Ovary (tissue), 9 donors: Measurements from ENCODE around the gene TXNRD3. TPM values are rescaled to one million over a fixed set of nuclear protein-coding genes. Genes with fewer than 3 reads are reported as not detected.

ENCODE experiments used
- DNase-seq, 5 donors: peaks; one replicate each; pipeline ENCODE4 v3.0.0-alpha.2; 2019 to 2020
- H3K27ac ChIP-seq, 2 donors: fragments of 200-600 bp; one replicate each; pipeline versions ENCODE4 v1.5.1 to v1.8.0; 2019 to 2022
- H3K27me3 ChIP-seq: fragments of 200-600 bp; one replicate; pipeline ENCODE4 v1.8.0; 2022
- H3K36me3 ChIP-seq: fragments of 200-600 bp; sonication (generic); one replicate; pipeline ENCODE4 v1.5.1; 2019
- H3K4me1 ChIP-seq: one replicate; pipeline ENCODE4 v1.8.1; 2013; ENCODE audit warnings: mild to moderate bottlenecking, moderate library complexity; ENCODE audit not compliant: insufficient read depth
- H3K4me3 ChIP-seq: fragments of 200-600 bp; sonication (generic); one replicate; pipeline ENCODE4 v1.5.1; 2017
- H3K9me3 ChIP-seq, 2 donors: fragments of 200-600 bp in 1 of 2; sonication (generic) in 1 of 2; one replicate each; pipeline versions ENCODE4 v1.5.1 to v1.8.1; 2013 to 2019; ENCODE audit warnings: mild to moderate bottlenecking in 1 of 2, moderate library complexity in 1 of 2
- CTCF ChIP-seq, 3 donors: fragments of 450-650 bp in 2 of 3; fragments of 200-600 bp in 1 of 3; IDR thresholded peaks; one replicate each; pipeline versions ENCODE4 v1.5.1 to v1.8.0; 2016 to 2022; ENCODE audit warnings: antibody characterized with exemption in 3 of 3, mild to moderate bottlenecking in 1 of 3
- EP300 ChIP-seq: sonication (generic); formaldehyde crosslinking; IDR thresholded peaks from one replicate; pipeline ENCODE4 v1.6.1; 2017; ENCODE audit warnings: antibody characterized with exemption
- POLR2A ChIP-seq: fragments of 450-650 bp; IDR thresholded peaks from one replicate; pipeline ENCODE4 v1.6.1; 2017; ENCODE audit warnings: antibody characterized with exemption, mild to moderate bottlenecking, moderate library complexity
- WGBS, 3 donors: extraction: QIAGEN DNeasy Blood & Tissue Kit in 1 of 3; methylation state at CpG; one replicate each; pipeline versions ENCODE4 v1.1.5 to v1.1.7; 2013 to 2017; 5-methylcytosine and 5-hydroxymethylcytosine counted together
- intact Hi-C, 4 donors: fragments of 100-400 bp; cut with DNase I; formaldehyde crosslinking; loops; one replicate each; pipeline versions ENCODE4 v1.11.0 to v1.15.1; 2022 to 2023
- polyA plus RNA-seq, 2 donors: library from polyadenylated mRNA; stranded (reverse); fragments of 200-250 nt in 1 of 2; fragments of 350-450 nt in 1 of 2; fragmentation: Illumina TruSeq in 1 of 2; extraction: RNeasy Lipid Tissue Mini Kit (QIAGEN cat#74804) in 1 of 2; gene quantifications; one replicate each; pipeline ENCODE4 v1.2.3, GENCODE V29; 2013 to 2014
- total RNA-seq, 7 donors: library from RNA; depleted of rRNA in 2 of 7; stranded (reverse); fragments of >200 nt in 2 of 7; fragmentation: NEBNext Ultra II Directional in 3 of 7; extraction: Animal tissue kit (Norgen Biotek cat#: 25700) in 3 of 7; gene quantifications; one replicate each; pipeline versions ENCODE4 v1.1.0 to v1.2.4, GENCODE V29; 2016 to 2023
- donor health status: DM: no; HTN: no; CAD: no; lungs with moderate emphysema.
- donor health status: DM: no; HTN: no; CAD: no.
- donor health status: Bipolar disorder and iron deficiency.
- donor health status: DM: yes; HTN: yes; CAD: no.
- donor health status: DM: no; HTN: no; CAD: no.
- donor health status: DM: yes; HTN: yes; CAD: no.

TXNRD3 gene
- total and polyA plus RNA-seq, 9 donors = 10.1 to 25.3 (median 19.6) TPM

GRCh38 chr3:126693921-126694320, 39.0 kb upstream of the TXNRD3 start:
- Histone ChIP-seq H3K27me3 (no peaks in the 10 kb centered on the region), H3K36me3 (no peaks in the 10 kb centered on the region), H3K4me1 (peaks cover 15% of the 10 kb centered on the region), H3K9me3 (no peaks in the 10 kb centered on the region), H3K4me3 (no peak overlapping the region), H3K27ac (no peak overlapping the region)
- no peak for TF ChIP-seq EP300
- TF ChIP-seq CTCF (IDR thresholded peaks at IDR 0.05) = no peak
- TF ChIP-seq POLR2A = no peak
- intact Hi-C loops = no loop called here
- WGBS, 3 donors = 1 to 30% (median 3%) methylated on average over 3 of the region's 3 CpGs
- no peak for DNase-seq

- WGBS, 3 donors = 42 to 56% (median 50%) methylated on average over 5 of the region's 5 CpGs
- Histone ChIP-seq H3K27me3 (no peaks in the 10 kb centered on the region), H3K4me1 (peaks cover 15% of the 10 kb centered on the region), H3K4me3 (no peak overlapping the region), H3K36me3 (no peaks in the 10 kb centered on the region), H3K27ac (no peak overlapping the region), H3K9me3 (no peaks in the 10 kb centered on the region)
- no peak for DNase-seq
- intact Hi-C loops = no loop called here
- TF ChIP-seq POLR2A = no peak
- TF ChIP-seq CTCF (IDR thresholded peaks at IDR 0.05) = no peak
- no peak for TF ChIP-seq EP300
Measured at GRCh38 chr3:126692858-126693257, 37.9 kb upstream of the TXNRD3 start.

- no peak overlapping the region for H3K27ac ChIP-seq
- no peaks in the 10 kb centered on the region for H3K9me3 ChIP-seq
- WGBS, 3 donors = 86 to 92% (median 90%) methylated on average over 4 of the region's 4 CpGs
- TF ChIP-seq CTCF (IDR thresholded peaks at IDR 0.05) = no peak
- TF ChIP-seq EP300 = no peak
- DNase-seq = no peak
- intact Hi-C loops = no loop called here
- no peaks in the 10 kb centered on the region for H3K27me3 ChIP-seq
- H3K36me3 ChIP-seq = no peaks in the 10 kb centered on the region
- no peak overlapping the region for H3K4me3 ChIP-seq
- H3K4me1 ChIP-seq = peaks cover 14% of the 10 kb centered on the region
Measured at GRCh38 chr3:126691765-126692164, 36.8 kb upstream of the TXNRD3 start.

GRCh38 chr3:126685493-126685892, 30.6 kb upstream of the TXNRD3 start:
- Histone ChIP-seq H3K9me3 (no peaks in the 10 kb centered on the region), H3K4me1 (no peaks in the 10 kb centered on the region), H3K27ac (no peak overlapping the region), H3K36me3 (no peaks in the 10 kb centered on the region), H3K27me3 (no peaks in the 10 kb centered on the region), H3K4me3 (no peak overlapping the region)
- intact Hi-C loops = loop anchor here in 1 of 4 donors (10.0 kb wide), 2 partner anchors 59 to 859 kb away; no protein-coding TSS in a partner anchor
- TF ChIP-seq CTCF (IDR thresholded peaks at IDR 0.05) = no peak
- TF ChIP-seq POLR2A = no peak
- TF ChIP-seq EP300 = no peak
- no peak for DNase-seq
- 34 to 42% (median 38%) methylated on average over 2 of the region's 2 CpGs for WGBS, 3 donors
